H4 (cell line): ENCODE measurements around the gene CREB3L1. TPM values are rescaled to one million over a fixed set of nuclear protein-coding genes. Genes with fewer than 3 reads are reported as not detected.

Source experiments
- DNase-seq: peaks from one replicate; pipeline ENCODE4 v3.0.0-alpha.2; 2015; ENCODE audit warnings: low spot score
- total RNA-seq: library from RNA; depleted of rRNA; stranded (reverse); fragments of >200 nt; shearing (Covaris generic); gene quantifications from 2 replicates; pipeline ENCODE4 v1.2.3, GENCODE V29; 2014

The CREB3L1 gene
- total RNA-seq, 1 experiment from 2014 or later, result 1.3 TPM

GRCh38 chr11:46345131-46345597, 67.7 kb downstream of the CREB3L1 start:
- DNase-seq, result no peak

GRCh38 chr11:46345881-46346484, 68.5 kb downstream of the CREB3L1 start:
- no peak for DNase-seq

- peak; percentile 74 for DNase-seq
Measured at GRCh38 chr11:46346886-46347636, 69.6 kb downstream of the CREB3L1 start, which contains the start of gene DGKZ. TSS of gene DGKZ (plus strand) at chr11:46347463. CDS start at chr11:46347660, 197 bp downstream.

- no peak for DNase-seq
Measured at GRCh38 chr11:46347637-46348311, 70.3 kb downstream of the CREB3L1 start.

GRCh38 chr11:46348566-46349401, 71.3 kb downstream of the CREB3L1 start:
- DNase-seq, result no peak

GRCh38 chr11:46350695-46351094, 73.2 kb downstream of the CREB3L1 start:
- DNase-seq, result no peak

- DNase-seq, result no peak
Measured at GRCh38 chr11:46351148-46351547, 73.7 kb downstream of the CREB3L1 start.

GRCh38 chr11:46351606-46352005, 74.1 kb downstream of the CREB3L1 start:
- DNase-seq, result no peak

- DNase-seq, result no peak
Measured at GRCh38 chr11:46352063-46352841, 74.8 kb downstream of the CREB3L1 start.

GRCh38 chr11:46353698-46354097, 76.2 kb downstream of the CREB3L1 start:
- DNase-seq, result no peak

- DNase-seq, result no peak
Measured at GRCh38 chr11:46356924-46357482, 79.5 kb downstream of the CREB3L1 start.

- DNase-seq, result no peak
Measured at GRCh38 chr11:46357483-46357936, 80.0 kb downstream of the CREB3L1 start.

GRCh38 chr11:46359953-46360352, 82.5 kb downstream of the CREB3L1 start:
- no peak for DNase-seq

GRCh38 chr11:46360878-46361277, 83.4 kb downstream of the CREB3L1 start:
- no peak for DNase-seq

GRCh38 chr11:46361283-46362155, 84.1 kb downstream of the CREB3L1 start:
- DNase-seq, result no peak

GRCh38 chr11:46362156-46363030, 84.9 kb downstream of the CREB3L1 start:
- DNase-seq, result no peak

GRCh38 chr11:46363031-46363407, 85.6 kb downstream of the CREB3L1 start:
- peak; percentile 56 for DNase-seq

GRCh38 chr11:46363455-46364005, 86.1 kb downstream of the CREB3L1 start:
- peak; percentile 85 for DNase-seq
